ENCODE results near the gene ATP8A2.

Gene ATP8A2

DNA sequence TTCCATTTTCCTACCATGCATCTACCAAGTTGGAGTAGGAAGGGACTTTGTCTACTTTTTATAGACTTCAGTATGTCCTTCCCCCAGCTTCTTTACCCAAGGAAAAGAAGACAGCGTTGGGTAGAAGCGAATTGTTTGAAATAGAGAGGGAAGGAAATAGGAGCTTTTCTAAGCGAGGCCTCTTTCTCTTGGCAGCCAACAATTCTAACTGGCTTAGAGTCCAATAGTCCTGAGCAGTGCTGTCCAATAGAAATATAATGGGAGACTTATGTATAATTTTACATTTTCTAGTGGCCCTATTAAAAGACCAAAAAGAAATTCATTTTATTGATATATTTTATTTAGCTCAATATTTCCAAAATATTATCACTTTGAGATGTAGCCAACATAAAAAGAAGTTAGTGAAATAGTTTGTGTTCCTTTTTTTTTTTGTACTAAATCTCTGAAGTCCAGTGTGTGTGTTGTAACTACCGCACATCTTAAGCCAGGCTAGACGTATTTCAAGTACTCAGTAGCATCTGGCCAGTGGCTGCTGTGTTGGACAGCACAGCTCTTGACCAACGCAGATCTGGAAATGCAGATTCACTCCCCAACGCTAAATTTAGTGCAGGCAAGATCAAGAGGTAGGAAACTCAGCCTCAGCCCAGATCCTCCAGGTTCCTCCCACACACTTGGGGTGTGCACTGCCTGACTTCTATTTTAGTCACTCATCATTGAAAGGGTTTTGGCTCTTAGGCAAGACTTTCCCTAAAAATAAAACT lies 500.9 kb downstream of the ATP8A2 start:
- TF ChIP-seq, protein P1, sequence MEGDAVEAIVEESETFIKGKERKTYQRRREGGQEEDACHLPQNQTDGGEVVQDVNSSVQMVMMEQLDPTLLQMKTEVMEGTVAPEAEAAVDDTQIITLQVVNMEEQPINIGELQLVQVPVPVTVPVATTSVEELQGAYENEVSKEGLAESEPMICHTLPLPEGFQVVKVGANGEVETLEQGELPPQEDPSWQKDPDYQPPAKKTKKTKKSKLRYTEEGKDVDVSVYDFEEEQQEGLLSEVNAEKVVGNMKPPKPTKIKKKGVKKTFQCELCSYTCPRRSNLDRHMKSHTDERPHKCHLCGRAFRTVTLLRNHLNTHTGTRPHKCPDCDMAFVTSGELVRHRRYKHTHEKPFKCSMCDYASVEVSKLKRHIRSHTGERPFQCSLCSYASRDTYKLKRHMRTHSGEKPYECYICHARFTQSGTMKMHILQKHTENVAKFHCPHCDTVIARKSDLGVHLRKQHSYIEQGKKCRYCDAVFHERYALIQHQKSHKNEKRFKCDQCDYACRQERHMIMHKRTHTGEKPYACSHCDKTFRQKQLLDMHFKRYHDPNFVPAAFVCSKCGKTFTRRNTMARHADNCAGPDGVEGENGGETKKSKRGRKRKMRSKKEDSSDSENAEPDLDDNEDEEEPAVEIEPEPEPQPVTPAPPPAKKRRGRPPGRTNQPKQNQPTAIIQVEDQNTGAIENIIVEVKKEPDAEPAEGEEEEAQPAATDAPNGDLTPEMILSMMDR (conservative IDR thresholded peaks at IDR 0.05; ENCODE audit: low read depth, low read length) = no peak
- no peak for DNase-seq (ENCODE audit: low read depth)
- H3K4me3 ChIP-seq (ENCODE audit: low read depth, low read length) = no peak overlapping the region

DNA sequence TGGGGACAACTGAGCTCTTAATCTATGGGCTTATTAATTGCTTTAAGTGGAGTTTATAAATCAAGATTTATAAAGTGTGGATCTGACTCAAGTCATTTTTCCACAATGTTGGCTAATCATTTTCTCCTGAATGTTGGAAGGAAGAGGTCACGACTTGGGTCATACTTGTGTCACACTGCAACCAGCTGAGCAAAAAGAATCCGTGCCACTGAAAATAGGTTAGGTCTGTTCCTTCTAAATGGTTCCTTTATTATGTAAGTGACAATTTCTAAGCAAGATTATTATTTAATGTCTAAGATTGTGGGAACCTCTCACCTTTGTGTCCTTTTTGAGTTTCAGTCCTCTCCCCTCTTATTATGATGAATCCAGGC lies 501.5 kb downstream of the ATP8A2 start:
- no peak overlapping the region for H3K4me3 ChIP-seq (ENCODE audit: low read depth, low read length)
- no peak for DNase-seq (ENCODE audit: low read depth)
- TF ChIP-seq, protein P1 (conservative IDR thresholded peaks at IDR 0.05; ENCODE audit: low read depth, low read length) = no peak

DNA sequence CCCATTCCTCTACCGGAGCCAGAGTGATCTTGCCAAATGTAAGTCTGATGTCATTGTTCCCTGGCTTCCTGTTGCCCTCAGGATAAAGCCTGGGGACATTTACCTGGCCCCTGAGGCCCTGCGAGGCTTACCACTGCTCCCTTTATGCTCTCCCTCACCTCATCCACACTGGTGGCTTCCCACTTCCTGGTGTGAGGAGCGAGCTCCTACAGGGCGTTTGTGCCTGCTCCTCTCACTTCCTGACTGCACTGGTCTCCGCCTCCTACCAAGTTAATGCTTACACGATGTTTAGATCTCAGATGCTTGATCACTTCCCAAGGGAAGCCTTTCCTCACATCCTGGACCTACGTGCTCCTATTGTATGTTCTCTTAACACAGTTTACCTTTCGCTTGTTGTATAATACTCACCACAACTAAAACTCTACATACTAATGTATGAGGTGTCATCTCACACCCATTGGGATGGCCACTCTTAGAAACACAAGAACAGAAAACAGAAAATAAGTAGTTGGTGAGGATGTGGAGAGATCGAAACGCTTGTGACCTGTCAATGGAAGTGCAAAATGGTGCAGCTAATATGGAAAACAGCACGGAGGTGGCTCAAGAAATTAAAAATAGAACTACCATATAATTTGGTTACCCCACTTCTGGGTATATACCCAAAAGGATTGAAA lies 502.4 kb downstream of the ATP8A2 start:
- TF ChIP-seq, protein P1 (conservative IDR thresholded peaks at IDR 0.05; ENCODE audit: low read depth, low read length) = no peak
- H3K4me3 ChIP-seq (ENCODE audit: low read depth, low read length) = no peak overlapping the region
- no peak for DNase-seq (ENCODE audit: low read depth)

DNA sequence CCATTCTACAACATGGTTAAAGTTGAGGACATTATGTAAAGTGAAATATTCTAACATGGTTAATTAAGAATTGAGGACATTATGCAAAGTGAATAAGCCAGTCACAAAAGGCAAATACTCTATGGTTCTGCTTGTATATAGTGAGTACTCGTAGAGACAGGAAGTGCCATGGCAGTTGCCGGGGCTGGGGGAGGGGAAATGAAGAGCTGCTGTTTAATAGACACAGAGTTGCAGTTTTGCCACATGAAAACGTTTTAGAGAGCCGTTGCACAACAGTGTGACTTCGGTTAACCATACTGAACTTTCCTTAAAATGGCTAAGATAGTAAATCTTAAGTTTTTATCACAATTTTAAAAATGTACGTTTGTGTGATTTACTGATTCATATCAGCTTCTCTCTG lies 503.1 kb downstream of the ATP8A2 start:
- TF ChIP-seq, protein P1 (conservative IDR thresholded peaks at IDR 0.05; ENCODE audit: low read depth, low read length) = no peak
- no peak for DNase-seq (ENCODE audit: low read depth)
- no peak overlapping the region for H3K4me3 ChIP-seq (ENCODE audit: low read depth, low read length)

DNA sequence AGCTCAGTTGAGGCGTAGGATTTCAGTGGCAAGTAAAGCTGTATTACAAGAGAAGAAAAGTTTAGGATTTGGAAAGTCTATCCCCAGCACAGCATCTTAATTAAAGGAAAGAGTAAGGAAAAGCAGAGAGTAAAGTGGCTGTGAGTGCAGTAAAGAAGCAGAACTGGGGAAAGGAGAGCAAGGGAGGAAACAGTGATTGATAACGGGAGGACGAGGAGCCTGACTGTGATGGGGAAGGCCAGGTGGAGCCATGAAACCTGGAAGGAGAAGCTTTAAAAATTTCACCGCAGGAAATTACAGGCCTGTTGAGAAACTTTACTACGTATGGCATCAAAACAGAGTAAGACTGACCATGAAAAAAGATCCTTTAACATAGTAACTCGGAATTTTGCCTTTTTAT lies 504.5 kb downstream of the ATP8A2 start:
- TF ChIP-seq, protein P1 (conservative IDR thresholded peaks at IDR 0.05; ENCODE audit: low read depth, low read length) = no peak
- no peak for DNase-seq (ENCODE audit: low read depth)
- H3K4me3 ChIP-seq (ENCODE audit: low read depth, low read length) = no peak overlapping the region

DNA sequence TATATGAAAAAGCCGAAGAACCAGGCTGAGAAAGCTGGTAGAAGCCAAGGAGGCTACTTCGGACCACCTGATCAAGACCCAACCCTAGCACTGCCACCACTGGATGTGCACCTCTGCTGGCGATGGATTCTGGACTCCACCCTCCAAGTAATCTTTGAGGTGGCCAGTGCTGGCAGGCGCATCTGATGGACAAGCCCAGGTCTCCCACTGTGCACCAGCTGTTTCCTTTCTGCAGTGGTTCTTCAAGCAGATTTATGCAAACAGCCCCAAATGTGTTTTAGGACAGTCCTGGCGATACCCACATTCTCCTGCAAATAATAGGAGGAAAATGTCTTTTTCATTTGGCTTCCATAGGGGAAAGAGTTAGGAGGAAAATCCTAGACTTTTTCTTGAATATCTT lies 507.7 kb downstream of the ATP8A2 start:
- TF ChIP-seq, protein P1 (conservative IDR thresholded peaks at IDR 0.05; ENCODE audit: low read depth, low read length) = no peak
- no peak overlapping the region for H3K4me3 ChIP-seq (ENCODE audit: low read depth, low read length)
- DNase-seq (ENCODE audit: low read depth) = no peak

Data from choroid plexus epithelial cell (primary cell).